GM12878 (cell line): ENCODE measurements around the gene DCAF4. TPM values are rescaled to one million over a fixed set of nuclear protein-coding genes. Genes with fewer than 3 reads are reported as not detected.

Experiments used
- ATAC-seq: fragments of 200-7000 bp; cut with Tn5 transposase; 3 replicates; pipeline ENCODE4 v1.9.1; 2020; ENCODE audit warnings: mild to moderate bottlenecking, moderate library complexity
- BruUV-seq: library from RNA; stranded (reverse); fragments of 400-500 nt; replicated peaks from 2 replicates; lab custom pipeline; 2021; lab: Mats Ljungman, UMichigan
- CTCF ChIA-PET: fragments of 300-600 bp; sonication (Branson Sonifier 250); formaldehyde crosslinking; extraction: SDS; loops from one replicate; lab custom pipeline; 2021; ENCODE audit warnings: inconsistent platforms; lab: Yijun Ruan, JAX
- POLR2A ChIA-PET: fragments of 350-600 bp; formaldehyde crosslinking; extraction: SDS; loops from one replicate; lab custom pipeline; 2021; ENCODE audit warnings: inconsistent platforms; lab: Charles Lee
- RAD21 ChIA-PET: fragments of 300-600 bp; sonication (Branson Sonifier 250); formaldehyde crosslinking; loops from one replicate; lab custom pipeline; 2023; ENCODE audit warnings: antibody characterized with exemption; ENCODE audit not compliant: unreplicated experiment; lab: Charles Lee
- SMC1A ChIA-PET: fragments of 300-600 bp; sonication (Branson Sonifier 250); formaldehyde crosslinking; loops from one replicate; lab custom pipeline; 2023; ENCODE audit not compliant: unreplicated experiment, uncharacterized antibody; lab: Charles Lee
- DNase-seq: peaks from one replicate; pipeline ENCODE4 v3.0.0-alpha.2; 2011; ENCODE audit warnings: low read depth, low spot score
- FAIRE-seq: peaks from 3 replicates; lab custom pipeline; 2011; peaks lifted over from hg19 to GRCh38; lab: Jason Lieb, UNC
- H2AFZ ChIP-seq: 2 replicates; pipeline ENCODE4 v1.6.0; 2011; ENCODE audit warnings: low read depth, low read length, control low read depth; ENCODE audit not compliant: control insufficient read depth
- H3K27ac ChIP-seq: 2 replicates; pipeline ENCODE4 v1.5.1; 2011; ENCODE audit warnings: control low read depth; ENCODE audit not compliant: control insufficient read depth, insufficient read depth
- H3K27me3 ChIP-seq, 2 experiments: replicated peaks in 1 of 2; 2 replicates each; pipeline versions ENCODE4 v1.6.0 to v1.6.1; 2011; ENCODE audit warnings: low read length in 1 of 2; ENCODE audit not compliant: control insufficient read depth in 2 of 2, insufficient read depth in 2 of 2
- H3K36me3 ChIP-seq, 2 experiments: 2 replicates each; pipeline ENCODE4 v1.5.1; 2011; ENCODE audit warnings: low read length in 1 of 2; ENCODE audit not compliant: control insufficient read depth in 2 of 2, insufficient read depth in 2 of 2
- H3K4me1 ChIP-seq: 2 replicates; pipeline ENCODE4 v1.6.1; 2011; ENCODE audit warnings: mild to moderate bottlenecking, low read length, moderate library complexity, mixed read lengths; ENCODE audit not compliant: control insufficient read depth, insufficient read depth
- H3K4me2 ChIP-seq: 2 replicates; pipeline ENCODE4 v1.6.0; 2011; ENCODE audit warnings: control low read depth; ENCODE audit not compliant: control insufficient read depth, insufficient read depth
- H3K4me3 ChIP-seq: fragments of 200-600 bp; sonication (generic); 2 replicates; pipeline ENCODE4 v1.5.1; 2016
- H3K79me2 ChIP-seq: 2 replicates; pipeline ENCODE4 v1.6.0; 2011; ENCODE audit warnings: low read length; ENCODE audit not compliant: control insufficient read depth, insufficient read depth
- H3K9ac ChIP-seq: 2 replicates; pipeline ENCODE4 v1.8.0; 2011; ENCODE audit warnings: low read length, control low read depth, mixed read lengths; ENCODE audit not compliant: control insufficient read depth, insufficient read depth
- H3K9me3 ChIP-seq: replicated peaks from 3 replicates; pipeline ENCODE4 v1.5.1; 2011; ENCODE audit warnings: mild to moderate bottlenecking, low read length; ENCODE audit not compliant: control insufficient read depth, insufficient read depth
- H4K20me1 ChIP-seq: 2 replicates; pipeline ENCODE4 v1.6.0; 2011; ENCODE audit not compliant: control insufficient read depth, insufficient read depth
- ETV6 ChIP-seq, 2 experiments: fragments of 450-650 bp in 1 of 2; IDR thresholded peaks in 1 of 2; conservative IDR thresholded peaks in 1 of 2; 2 replicates each; pipeline ENCODE4 v1.6.1; 2014; ENCODE audit warnings: antibody characterized with exemption in 1 of 2, borderline replicate concordance in 1 of 2, low read depth in 1 of 2, mild to moderate bottlenecking in 1 of 2, moderate library complexity in 1 of 2
- NFIC ChIP-seq: IDR thresholded peaks from 2 replicates; pipeline ENCODE4 v1.6.1; 2012; ENCODE audit warnings: low read depth, mild to moderate bottlenecking, inconsistent platforms, low read length, moderate library complexity
- RCOR1 ChIP-seq: conservative IDR thresholded peaks from 2 replicates; pipeline ENCODE4 v1.6.1; 2012; ENCODE audit warnings: low read depth, low read length, improper control_type of control experiment
- WGBS: methylation state at CpG from one replicate; pipeline ENCODE4 v1.1.6; 2016; ENCODE audit warnings: low lambda C conversion rate; ENCODE audit not compliant: insufficient replicate concordance, insufficient coverage; ENCODE audit errors: missing lambda C conversion rate; 5-methylcytosine and 5-hydroxymethylcytosine counted together
- in situ Hi-C: fragments of 300-500 bp; cut with MboI; formaldehyde crosslinking; loops from 9 replicates; pipeline ENCODE4 v1.14.3; 2018; ENCODE audit warnings: mixed read lengths
- intact Hi-C: fragments of 100-400 bp; cut with micrococcal nuclease; formaldehyde crosslinking; loops from one replicate; pipeline ENCODE4 v1.14.2; 2022; ENCODE audit not compliant: unreplicated experiment
- polyA plus RNA-seq, 11 experiments: library from polyadenylated mRNA; depleted of rRNA in 4 of 11; unstranded in 6 of 11; stranded (reverse) in 5 of 11; fragments of >200 nt; fragmentation: Nextera tagmentation in 4 of 11; fragmentation: Illumina TruSeq in 1 of 11; extraction: Ambion mirVana in 4 of 11; extraction: Trizol in 1 of 11; gene quantifications; 1 replicate in 1 of 11; 2 replicates in 10 of 11; pipeline versions ENCODE4 v1.2.1 to v1.2.3, GENCODE V29; 2011 to 2016; ENCODE audit warnings: inconsistent platforms in 2 of 11, missing spikeins in 2 of 11, low read depth in 1 of 11
- total RNA-seq, 4 experiments: library from RNA; depleted of rRNA in 3 of 4; stranded (reverse); fragments of >200 nt in 3 of 4; fragmentation: Illumina TruSeq in 1 of 4; extraction: Trizol in 1 of 4; gene quantifications; 2 replicates each; pipeline versions ENCODE4 v1.2.1 to v1.2.3, GENCODE V29; 2013 to 2021

Gene DCAF4
- total and polyA plus RNA-seq, 10 of the 15 experiments (the other 5 are each of a cell fraction or from before 2014, with no cell fraction given): 2.6 to 51.1 (median 21.0) TPM

- Histone ChIP-seq H3K9ac (no peak overlapping the region), H3K79me2 (no peaks in the 10 kb centered on the region), H3K4me2 (no peak overlapping the region), H3K36me3 (peaks cover 0 to 5% of the 10 kb centered on the region in 2 experiments; a peak in 3 of 4 replicates), H3K4me1 (no peaks in the 10 kb centered on the region; the same call in 1 of the 2 replicates), H3K27ac (no peak overlapping the region)
- no peak for TF ChIP-seq NFIC
- TF ChIP-seq RCOR1: no peak
- TF ChIP-seq, all 136 proteins: peak for 0
- RAD21 ChIA-PET: no interaction called here
- POLR2A ChIA-PET: no interaction called here
- SMC1A ChIA-PET: no interaction called here
- no peaks in the 10 kb centered on the region for H4K20me1 ChIP-seq
- CTCF ChIA-PET: no interaction called here
- in situ Hi-C loops: no loop called here
- intact Hi-C loops: no loop called here
- H3K27me3 ChIP-seq: no peaks in the 10 kb centered on the region
- H3K4me3 ChIP-seq: no peak overlapping the region
- no peaks in the 10 kb centered on the region for H3K9me3 ChIP-seq
- H2AFZ ChIP-seq: no peak overlapping the region
- no peak for FAIRE-seq
- ATAC-seq: no peak
- BruUV-seq: no TSS peak
- DNase-seq: no peak
- WGBS: 98% methylated on average over 5 of the region's 5 CpGs
These were observed 42.1 kb downstream of the DCAF4 start for GRCh38 chr14:72968316-72968715.

GRCh38 chr14:72970058-72970630, 43.9 kb downstream of the DCAF4 start:
- no TSS peak for BruUV-seq
- FAIRE-seq (no peak), ATAC-seq (no peak), DNase-seq (no peak)
- Histone ChIP-seq H3K4me2 (no peak overlapping the region), H3K4me1 (no peaks in the 10 kb centered on the region), H4K20me1 (no peaks in the 10 kb centered on the region), H3K27me3 (no peaks in the 10 kb centered on the region), H2AFZ (no peak overlapping the region), H3K9me3 (no peaks in the 10 kb centered on the region), H3K36me3 (peaks cover 10 to 13% of the 10 kb centered on the region in 2 experiments; a peak in 3 of 4 replicates), H3K9ac (no peak overlapping the region), H3K27ac (no peak overlapping the region)
- ChIA-PET RAD21 (no interaction called here), SMC1A (no interaction called here), POLR2A (no interaction called here), CTCF (no interaction called here)
- intact Hi-C loops (no loop called here), in situ Hi-C loops (no loop called here)
- 88% methylated on average over 16 of the region's 17 CpGs for WGBS
- TF ChIP-seq ETV6 (conservative IDR thresholded peaks at IDR 0.05 in 1 of 2, IDR thresholded peaks at IDR 0.05 in 1 of 2; ENCODE audit: borderline replicate concordance in 1 of 2, low read depth in 1 of 2): no peak
- TF ChIP-seq, all 136 proteins: peak for 0
- no peak overlapping the region for H3K4me3 ChIP-seq
- H3K79me2 ChIP-seq: no peaks in the 10 kb centered on the region
